Inferior parietal cortex (tissue), 1 donor: ENCODE measurements around the gene GPR17.

Experiments used
- DNase-seq: peaks from one replicate; pipeline ENCODE4 v3.0.0-alpha.2; 2016; ENCODE audit errors: extremely low spot score

The GPR17 gene

DNA sequence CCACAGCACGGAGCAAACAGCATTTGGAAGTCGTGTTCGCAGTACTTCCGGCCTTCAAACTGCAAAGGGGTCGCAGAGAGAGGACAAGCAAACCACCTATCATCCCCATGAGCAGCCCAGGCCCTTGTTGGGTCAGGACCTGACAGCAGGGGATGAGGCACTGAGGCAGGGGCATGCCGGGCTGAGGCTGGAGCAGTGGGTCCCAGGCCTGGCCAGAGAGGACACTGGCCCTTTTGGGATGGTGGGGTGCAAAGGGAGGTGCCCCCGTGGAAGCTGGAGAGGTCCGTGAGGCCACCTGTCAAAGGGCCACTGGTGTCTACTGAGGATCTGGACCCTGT lies 8.9 kb downstream of the GPR17 start:
- DNase-seq, result no peak

GRCh38 chr2:127655209-127656073 lies 9.5 kb downstream of the GPR17 start:
- no peak for DNase-seq

- DNase-seq, result no peak
These were observed 10.7 kb downstream of the GPR17 start for GRCh38 chr2:127656569-127657231.

- DNase-seq, result no peak
These were observed 11.3 kb downstream of the GPR17 start for GRCh38 chr2:127657232-127657595.

- DNase-seq, result no peak
These were observed 12.2 kb downstream of the GPR17 start for GRCh38 chr2:127658146-127658545.

- DNase-seq, result no peak
These were observed 12.9 kb downstream of the GPR17 start for GRCh38 chr2:127658641-127659407.

- DNase-seq, result no peak
These were observed 13.7 kb downstream of the GPR17 start for GRCh38 chr2:127659408-127660290.

GRCh38 chr2:127660291-127660578 lies 14.3 kb downstream of the GPR17 start:
- DNase-seq, result no peak

GRCh38 chr2:127661072-127661649 lies 15.2 kb downstream of the GPR17 start:
- no peak for DNase-seq

DNA sequence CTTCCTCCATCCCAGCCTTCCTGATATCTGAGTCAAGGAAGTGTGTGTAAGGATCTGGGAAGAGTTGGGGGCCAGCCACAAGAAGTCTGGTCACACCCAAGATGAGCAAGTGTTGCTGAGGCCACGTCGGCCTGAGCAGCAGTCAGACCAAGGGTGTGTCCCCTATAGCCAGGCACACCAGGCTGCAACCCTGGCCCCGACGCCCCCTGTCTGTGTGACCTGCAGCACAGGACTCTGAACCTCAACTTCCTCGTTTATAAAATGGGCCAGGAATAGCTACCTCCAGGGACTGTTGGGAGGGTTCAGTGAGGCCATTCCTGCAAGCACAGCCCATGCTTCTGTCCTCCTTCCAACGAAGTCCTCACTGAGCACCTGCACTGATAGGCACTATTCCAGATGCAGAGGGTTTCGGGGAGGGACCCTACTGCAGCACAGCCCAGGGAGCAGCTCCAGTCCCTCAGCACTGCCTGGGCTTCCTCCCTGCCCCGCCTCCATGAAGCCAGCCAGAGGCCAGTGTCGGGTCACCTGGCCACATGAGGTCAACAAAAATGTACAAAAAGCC lies 16.1 kb downstream of the GPR17 start:
- no peak for DNase-seq

DNA sequence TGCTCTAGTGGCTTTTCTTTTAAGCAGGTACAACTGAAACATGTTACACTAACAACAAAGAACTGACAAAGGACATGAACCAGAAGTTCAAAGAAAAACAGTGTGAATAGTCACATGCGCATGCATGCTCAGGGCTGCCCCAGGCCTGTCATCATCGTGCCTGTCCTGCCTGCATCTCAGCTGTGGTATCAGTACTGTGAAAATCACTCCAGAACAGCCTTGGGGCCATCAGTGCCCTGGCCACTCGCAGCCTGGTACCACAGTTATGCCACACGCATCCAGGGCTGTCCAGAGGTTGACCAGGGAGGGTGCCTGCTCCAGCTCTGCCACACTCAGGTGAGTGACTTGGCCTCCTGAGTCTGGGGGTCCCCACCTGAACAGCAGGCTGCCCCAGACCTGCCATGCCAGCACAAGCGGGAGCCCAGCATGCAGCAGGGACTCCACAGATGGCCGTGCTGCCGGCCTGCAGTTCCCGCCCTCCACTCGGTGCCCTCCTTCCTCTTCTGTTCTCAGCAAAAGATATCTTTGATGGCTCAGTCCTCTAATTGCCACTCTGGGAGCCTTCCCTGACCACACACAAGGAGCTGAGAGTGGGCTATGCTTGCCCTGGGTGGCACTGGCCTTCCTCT lies 17.1 kb downstream of the GPR17 start:
- no peak for DNase-seq

- no peak for DNase-seq
These were observed 17.7 kb downstream of the GPR17 start for GRCh38 chr2:127663566-127664064.

DNA sequence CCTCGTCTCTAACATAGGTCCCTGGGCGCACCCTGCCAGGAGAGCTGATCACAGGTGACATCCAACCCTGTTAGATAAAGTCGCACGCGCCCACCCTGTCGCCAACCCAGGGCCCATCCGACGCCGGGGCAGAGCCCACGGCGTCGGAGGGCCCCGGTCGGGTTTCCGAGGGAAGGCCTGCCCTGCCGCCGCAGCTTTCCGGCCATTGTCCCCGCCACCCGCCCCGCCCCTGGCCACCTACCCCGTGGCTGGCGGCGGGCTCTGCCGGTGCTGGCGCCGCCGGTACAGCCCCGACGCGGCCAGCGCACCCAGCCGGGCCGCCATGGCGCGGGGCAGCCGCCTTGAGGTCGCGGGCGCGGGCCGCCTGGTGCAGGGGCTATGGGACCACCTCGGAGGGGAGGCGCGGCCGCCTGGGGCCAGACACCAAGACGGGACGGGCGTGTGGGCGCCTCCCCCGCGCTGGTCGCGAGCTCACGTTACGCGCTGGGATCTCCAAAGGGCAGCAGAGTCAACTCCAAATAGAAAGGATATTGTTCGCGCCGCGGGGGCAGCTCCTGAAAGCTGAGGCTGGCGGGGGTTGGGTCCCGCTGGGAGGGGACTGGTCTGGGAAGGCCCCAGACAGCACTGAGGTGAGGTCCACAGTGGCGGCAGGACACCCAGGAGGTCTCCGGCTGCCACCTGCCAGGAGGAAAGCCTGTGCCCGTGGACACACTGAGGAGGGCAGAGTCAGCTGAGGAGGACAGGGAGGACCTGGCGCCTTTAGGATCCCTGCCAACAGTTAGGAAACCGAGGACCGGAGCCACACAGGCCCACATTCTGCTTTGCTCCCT lies 18.3 kb downstream of the GPR17 start:
- DNase-seq, result no peak

DNA sequence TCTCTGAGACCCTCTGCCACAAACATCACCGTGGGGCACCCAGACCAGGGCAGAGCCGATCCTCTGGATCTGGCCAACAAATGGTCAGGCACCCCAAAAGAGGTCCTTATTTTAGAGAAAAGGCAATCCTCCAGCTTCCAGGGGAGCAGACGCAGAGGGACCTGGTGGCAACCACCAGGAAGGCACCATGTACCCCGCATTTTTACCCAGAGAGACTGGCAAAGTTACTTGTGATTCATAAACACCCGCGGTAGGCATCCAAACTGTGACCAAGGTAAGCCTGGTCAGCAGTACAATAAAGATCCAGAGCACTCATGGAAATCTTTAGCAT lies 18.9 kb downstream of the GPR17 start:
- DNase-seq, result no peak

GRCh38 chr2:127665267-127665893 lies 19.4 kb downstream of the GPR17 start:
- DNase-seq, result no peak

DNA sequence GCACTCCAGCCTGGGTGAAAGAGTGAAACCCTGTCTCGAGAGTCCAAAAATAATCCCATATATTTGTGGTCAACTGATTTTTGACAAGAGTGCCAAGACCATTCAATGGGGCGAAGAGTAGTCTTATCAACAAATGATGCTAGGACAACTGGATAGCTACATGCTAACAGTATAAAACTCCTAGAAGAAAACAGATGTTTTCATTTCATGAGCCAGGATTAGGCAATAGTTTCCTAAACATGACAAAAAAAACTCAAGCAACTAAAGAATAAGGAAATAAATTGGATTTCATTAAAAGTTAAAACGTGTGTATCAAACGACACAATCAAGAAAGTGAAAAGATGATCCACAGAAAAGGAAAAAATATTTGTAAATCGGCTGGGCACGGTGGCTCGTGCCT lies 23.1 kb downstream of the GPR17 start:
- DNase-seq, result no peak

- no peak for DNase-seq
These were observed 24.4 kb downstream of the GPR17 start for GRCh38 chr2:127670055-127670956.

GRCh38 chr2:127670957-127671290 lies 25.0 kb downstream of the GPR17 start:
- DNase-seq, result no peak
